HEK293 (cell line): ENCODE data around the gene OR12D3.

Experiments
- CTCF ChIA-PET: fragments of 350-600 bp; formaldehyde crosslinking; extraction: SDS; loops from one replicate; lab custom pipeline; 2021; ENCODE audit warnings: antibody characterized with exemption; lab: Yijun Ruan, JAX
- POLR2A ChIA-PET: fragments of 300-600 bp; formaldehyde crosslinking; extraction: SDS; loops from one replicate; lab custom pipeline; 2020; ENCODE audit warnings: antibody characterized with exemption, inconsistent platforms; lab: Yijun Ruan, JAX
- H3K27ac ChIP-seq: fragments of 200-500 bp; sonication (Bioruptor generic); 2 replicates; pipeline ENCODE4 v1.5.1; 2014; ENCODE audit warnings: low read depth, low read length, control low read depth, inconsistent platforms; ENCODE audit errors: extremely low read depth
- H3K36me3 ChIP-seq, 2 experiments: fragments of 200-500 bp in 1 of 2; sonication (Bioruptor generic) in 1 of 2; 1 replicate in 1 of 2; 2 replicates in 1 of 2; pipeline ENCODE4 v1.5.1; 2014 to 2017; ENCODE audit warnings: inconsistent platforms in 2 of 2, low read length in 2 of 2; ENCODE audit not compliant: control insufficient read depth in 2 of 2, insufficient read depth in 1 of 2
- H3K4me1 ChIP-seq: fragments of 200-500 bp; sonication (Bioruptor generic); 2 replicates; pipeline ENCODE4 v1.5.1; 2014; ENCODE audit warnings: mild to moderate bottlenecking, low read length, inconsistent platforms; ENCODE audit not compliant: control insufficient read depth, insufficient read depth
- H3K4me3 ChIP-seq: 2 replicates; pipeline ENCODE4 v1.5.1; 2011; ENCODE audit warnings: low read depth, mild to moderate bottlenecking, control low read depth, low read length, moderate library complexity
- H3K9me3 ChIP-seq: fragments of 200-500 bp; sonication (Bioruptor generic); 2 replicates; pipeline ENCODE4 v1.5.1; 2014; ENCODE audit warnings: low read depth, low read length, inconsistent platforms; ENCODE audit not compliant: control insufficient read depth, insufficient read depth
- ATF2 ChIP-seq: fragments of 450-650 bp; formaldehyde crosslinking; IDR thresholded peaks from 2 replicates; pipeline ENCODE4 v1.5.1; 2016; ENCODE audit warnings: missing biosample characterization, missing genetic modification characterization, low read depth
- EGR2 ChIP-seq: fragments of 450-650 bp; formaldehyde crosslinking; IDR thresholded peaks from 2 replicates; pipeline ENCODE4 v1.5.1; 2016; ENCODE audit warnings: low read depth, missing biosample characterization, missing genetic modification characterization
- PRDM4 ChIP-seq: fragments of 450-650 bp; formaldehyde crosslinking; IDR thresholded peaks from 2 replicates; pipeline ENCODE4 v1.5.1; 2017; ENCODE audit warnings: missing biosample characterization, missing genetic modification characterization
- PRDM6 ChIP-seq: fragments of 450-650 bp; formaldehyde crosslinking; IDR thresholded peaks from 2 replicates; pipeline ENCODE4 v1.5.1; 2017; ENCODE audit warnings: missing biosample characterization, missing genetic modification characterization
- SP7 ChIP-seq: fragments of 450-650 bp; formaldehyde crosslinking; IDR thresholded peaks from 2 replicates; pipeline ENCODE4 v1.5.1; 2016; ENCODE audit warnings: missing biosample characterization, missing genetic modification characterization
- ZBTB1 ChIP-seq: fragments of 450-650 bp; formaldehyde crosslinking; IDR thresholded peaks from 2 replicates; pipeline ENCODE4 v1.5.1; 2016; ENCODE audit warnings: missing biosample characterization, missing genetic modification characterization
- ZBTB8A ChIP-seq: fragments of 450-650 bp; formaldehyde crosslinking; IDR thresholded peaks from 2 replicates; pipeline ENCODE4 v1.5.1; 2016; ENCODE audit warnings: missing biosample characterization, missing genetic modification characterization
- ZFP3 ChIP-seq: fragments of 450-650 bp; formaldehyde crosslinking; IDR thresholded peaks from 2 replicates; pipeline ENCODE4 v1.5.1; 2016; ENCODE audit warnings: low read depth, missing biosample characterization, missing genetic modification characterization
- ZFP37 ChIP-seq: fragments of 450-650 bp; formaldehyde crosslinking; IDR thresholded peaks from 2 replicates; pipeline ENCODE4 v1.5.1; 2016; ENCODE audit warnings: missing biosample characterization, missing genetic modification characterization
- ZNF114 ChIP-seq: fragments of 450-650 bp; formaldehyde crosslinking; IDR thresholded peaks from 2 replicates; pipeline ENCODE4 v1.5.0; 2017; ENCODE audit warnings: missing biosample characterization, missing genetic modification characterization
- ZNF18 ChIP-seq: fragments of 450-650 bp; formaldehyde crosslinking; IDR thresholded peaks from 2 replicates; pipeline ENCODE4 v1.5.1; 2016; ENCODE audit warnings: missing biosample characterization, missing genetic modification characterization
- ZNF266 ChIP-seq: fragments of 450-650 bp; formaldehyde crosslinking; IDR thresholded peaks from 2 replicates; pipeline ENCODE4 v1.5.1; 2016; ENCODE audit warnings: missing biosample characterization, missing genetic modification characterization, low read depth
- ZNF274 ChIP-seq, 2 experiments: fragments of 200-500 bp in 1 of 2; fragments of 450-650 bp in 1 of 2; sonication (Bioruptor generic) in 1 of 2; formaldehyde crosslinking in 1 of 2; IDR thresholded peaks; 2 replicates each; pipeline versions ENCODE4 v1.5.1 to v1.6.1; 2014 to 2016; ENCODE audit warnings: borderline replicate concordance in 1 of 2, inconsistent platforms in 1 of 2, low read length in 1 of 2, missing biosample characterization in 1 of 2, missing genetic modification characterization in 1 of 2
- ZNF362 ChIP-seq: fragments of 450-650 bp; formaldehyde crosslinking; IDR thresholded peaks from 2 replicates; pipeline ENCODE4 v1.5.1; 2016; ENCODE audit warnings: missing biosample characterization, missing genetic modification characterization
- ZNF423 ChIP-seq: fragments of 450-650 bp; formaldehyde crosslinking; IDR thresholded peaks from 2 replicates; pipeline ENCODE4 v1.5.1; 2016; ENCODE audit warnings: missing biosample characterization, missing genetic modification characterization
- ZNF48 ChIP-seq: fragments of 450-650 bp; formaldehyde crosslinking; IDR thresholded peaks from 2 replicates; pipeline ENCODE4 v1.5.1; 2016; ENCODE audit warnings: missing biosample characterization, missing genetic modification characterization
- ZNF510 ChIP-seq: fragments of 450-650 bp; formaldehyde crosslinking; IDR thresholded peaks from 2 replicates; pipeline ENCODE4 v1.5.1; 2018; ENCODE audit warnings: mild to moderate bottlenecking, missing genetic modification characterization, missing biosample characterization; ENCODE audit not compliant: insufficient replicate concordance
- ZNF560 ChIP-seq: fragments of 450-650 bp; formaldehyde crosslinking; IDR thresholded peaks from 2 replicates; pipeline ENCODE4 v1.5.1; 2017; ENCODE audit warnings: missing biosample characterization, missing genetic modification characterization, borderline replicate concordance
- ZNF701 ChIP-seq: fragments of 450-650 bp; formaldehyde crosslinking; IDR thresholded peaks from 2 replicates; pipeline ENCODE4 v1.5.1; 2016; ENCODE audit warnings: missing biosample characterization, missing genetic modification characterization
- ZNF747 ChIP-seq: fragments of 450-650 bp; formaldehyde crosslinking; IDR thresholded peaks from 2 replicates; pipeline ENCODE4 v1.5.1; 2016; ENCODE audit warnings: missing biosample characterization, missing genetic modification characterization
- ZNF830 ChIP-seq: fragments of 450-650 bp; IDR thresholded peaks from 2 replicates; pipeline ENCODE4 v1.5.0; 2018; ENCODE audit warnings: missing biosample characterization, missing genetic modification characterization, low read depth, mild to moderate bottlenecking, moderate library complexity

OR12D3 gene

GRCh38 chr6:29368765-29369164, 6.3 kb downstream of the OR12D3 start, which contains the start of gene OR5V1:
OR5V1 (minus strand) TSS chr6:29368865; CDS start chr6:29356195, 12,670 bp downstream.
- Histone ChIP-seq H3K36me3 (no peaks in the 10 kb centered on the region), H3K4me1 (no peaks in the 10 kb centered on the region), H3K9me3 (no peaks in the 10 kb centered on the region), H3K4me3 (no peak within 1 kb of the TSS), H3K27ac (no peak within 1 kb of the TSS)
- POLR2A ChIA-PET: no interaction called here
- CTCF ChIA-PET: interaction anchor here (0.9 to 1.4 kb wide), 2 partner anchors 282 to 285 kb away, joined by 3 to 4 read pairs; no protein-coding TSS in a partner anchor
- TF ChIP-seq ATF2 (tag by site-specific recombination) (no peak), PRDM6 (tag by site-specific recombination) (no peak), ZNF18 (no peak), ZFP3 (no peak), ZNF266 (tag by site-specific recombination) (no peak), ZNF114 (tag by site-specific recombination) (no peak), ZFP37 (no peak), ZNF747 (no peak), ZNF701 (tag by site-specific recombination) (no peak), ZBTB8A (tag by site-specific recombination) (no peak), ZNF830 (tag by site-specific recombination) (no peak), SP7 (tag by site-specific recombination) (no peak)

GRCh38 chr6:29355603-29356002, 19.5 kb downstream of the OR12D3 start:
- Histone ChIP-seq H3K9me3 (no peaks in the 10 kb centered on the region), H3K36me3 (no peaks in the 10 kb centered on the region), H3K4me3 (no peak overlapping the region), H3K4me1 (no peaks in the 10 kb centered on the region), H3K27ac (no peak overlapping the region)
- no peak for TF ChIP-seq ZNF560 (tag by site-specific recombination)
- TF ChIP-seq PRDM4: no peak
- TF ChIP-seq ZNF510: no peak
- TF ChIP-seq ZBTB1 (tag by site-specific recombination): no peak
- no peak for TF ChIP-seq ZNF362
- no peak for TF ChIP-seq ZNF423
- TF ChIP-seq EGR2: no peak
- TF ChIP-seq ZNF48 (tag by site-specific recombination): no peak
- TF ChIP-seq ZNF274 (IDR thresholded peaks at IDR 0.05; ENCODE audit: low read length): no peak
- TF ChIP-seq ZNF274 (tag by site-specific recombination; IDR thresholded peaks at IDR 0.05; ENCODE audit: borderline replicate concordance): no peak
- ChIA-PET POLR2A (no interaction called here), CTCF (no interaction called here)
